Right hindlimb (tissue), 1 donor: ENCODE data around the gene ADH1C.
"Not testable (repeated sequence)": the region's sequence is repeated elsewhere in the genome, so short reads cannot be mapped to it uniquely, and the experiment has no call there.

Experiments
- DNase-seq: peaks from one replicate; pipeline ENCODE4 v3.0.0-alpha.2; 2018

The ADH1C gene

DNA sequence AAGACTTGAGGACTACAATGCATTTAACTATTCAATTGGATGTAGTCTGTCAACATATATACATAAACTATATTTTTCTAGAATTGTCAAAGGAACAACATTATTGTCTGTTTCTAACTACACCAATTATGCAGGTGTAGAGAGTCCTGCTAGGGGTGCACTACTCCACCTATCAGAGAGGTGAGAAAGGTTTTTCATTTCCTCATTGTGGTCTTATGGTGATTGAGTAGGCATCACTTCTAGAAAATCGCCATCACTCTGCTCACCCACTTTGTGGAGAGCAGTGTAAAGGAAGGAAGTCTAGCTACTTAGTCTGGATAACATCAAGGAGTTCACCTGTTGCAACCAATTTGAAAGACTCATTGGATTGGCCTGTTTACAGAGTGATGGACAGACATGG, 4.4 kb upstream of the ADH1C start:
- no peak for DNase-seq

DNA sequence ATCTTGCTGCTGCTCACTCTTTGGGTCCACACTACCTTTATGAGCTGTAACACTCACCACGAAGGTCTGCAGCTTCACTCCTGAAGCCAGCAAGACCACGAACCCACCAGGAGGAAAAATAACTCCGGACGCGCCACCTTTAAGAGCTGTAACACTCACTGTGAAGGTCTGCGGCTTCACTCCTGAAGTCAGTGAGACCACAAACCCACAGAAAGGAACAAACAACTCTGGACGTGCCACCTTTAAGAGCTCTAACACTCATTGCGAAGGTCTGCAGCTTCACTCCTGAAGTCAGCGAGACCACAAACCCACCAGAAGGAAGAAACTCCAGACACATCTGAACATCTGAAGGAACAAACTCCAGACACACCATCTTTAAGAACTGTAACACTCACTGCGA, 3.6 kb upstream of the ADH1C start:
- DNase-seq: not testable (repeated sequence)

DNA sequence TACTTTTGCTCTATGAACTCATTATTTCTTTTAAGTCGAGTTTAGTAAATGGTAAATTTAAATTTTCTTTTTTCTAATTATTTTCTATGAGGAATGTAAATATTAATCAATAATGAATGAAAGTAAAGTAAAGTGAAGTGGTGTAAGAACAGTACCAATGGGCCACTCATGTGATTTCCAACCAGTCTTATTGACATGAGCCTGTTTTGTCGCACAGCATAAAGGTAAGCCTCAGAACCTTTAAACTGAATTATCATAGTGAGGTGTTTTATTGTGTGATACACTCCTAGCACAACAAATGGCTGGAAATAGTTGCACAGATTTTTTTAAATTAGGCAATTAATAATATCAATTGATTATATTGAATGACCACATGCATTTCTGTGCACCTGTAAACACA, 1.1 kb downstream of the ADH1C start:
- no peak for DNase-seq

DNA sequence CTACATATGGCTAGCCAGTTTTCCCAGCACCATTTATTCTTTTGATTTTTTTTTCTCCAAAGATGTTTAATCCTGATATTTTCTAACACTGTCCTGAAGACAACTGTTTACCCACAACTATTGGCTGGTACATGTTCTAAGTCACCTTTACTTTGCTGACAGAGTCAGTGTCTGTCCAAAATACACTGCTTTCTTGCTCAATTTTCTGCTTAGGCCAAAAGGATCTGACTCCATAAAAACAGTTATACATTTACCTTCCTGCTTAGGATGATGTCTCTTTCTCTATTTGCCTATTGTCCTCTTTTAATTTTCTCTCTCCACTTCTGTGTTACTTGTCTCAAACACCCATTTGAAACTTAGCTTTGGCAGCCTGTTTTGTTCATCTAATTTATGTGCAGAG, 3.2 kb downstream of the ADH1C start:
- DNase-seq: no peak

DNA sequence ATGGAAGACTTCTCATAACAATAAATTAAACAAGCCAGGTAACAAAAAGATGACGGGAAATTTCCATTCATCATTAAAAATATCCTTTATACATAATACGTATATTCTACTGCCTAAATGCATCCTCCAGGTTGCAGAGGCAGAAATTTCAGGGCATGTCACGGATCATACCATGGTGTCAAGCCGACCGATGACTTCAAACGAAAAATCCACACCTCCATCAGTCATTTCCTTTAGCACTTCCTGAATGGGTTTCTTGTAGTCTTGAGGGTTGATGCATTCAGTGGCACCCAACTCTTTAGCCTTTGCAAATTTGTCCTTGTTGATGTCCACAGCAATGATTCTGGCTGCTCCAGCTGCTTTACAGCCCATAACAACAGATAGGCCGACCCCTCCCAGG, 9.9 kb downstream of the ADH1C start:
- not testable (repeated sequence) for DNase-seq

DNA sequence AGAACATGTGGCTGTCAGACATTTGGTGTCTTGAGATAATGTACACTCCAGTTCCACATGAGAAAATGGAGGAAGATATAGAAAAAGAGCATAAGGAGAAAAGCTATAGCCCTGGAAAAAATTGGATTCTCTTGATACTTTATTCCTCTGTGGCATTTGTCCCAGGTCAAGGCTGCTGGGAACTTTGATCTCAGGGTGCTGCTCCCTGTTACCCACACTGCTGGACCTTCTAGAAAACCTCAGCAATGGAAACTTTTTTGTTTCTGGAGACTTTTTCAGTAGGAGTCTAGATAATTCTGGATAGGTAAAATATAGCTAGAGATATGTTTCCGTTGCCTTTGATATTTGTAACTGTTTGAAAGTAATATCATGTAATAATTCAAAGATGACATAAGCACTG, 11.1 kb downstream of the ADH1C start:
- no peak for DNase-seq

DNA sequence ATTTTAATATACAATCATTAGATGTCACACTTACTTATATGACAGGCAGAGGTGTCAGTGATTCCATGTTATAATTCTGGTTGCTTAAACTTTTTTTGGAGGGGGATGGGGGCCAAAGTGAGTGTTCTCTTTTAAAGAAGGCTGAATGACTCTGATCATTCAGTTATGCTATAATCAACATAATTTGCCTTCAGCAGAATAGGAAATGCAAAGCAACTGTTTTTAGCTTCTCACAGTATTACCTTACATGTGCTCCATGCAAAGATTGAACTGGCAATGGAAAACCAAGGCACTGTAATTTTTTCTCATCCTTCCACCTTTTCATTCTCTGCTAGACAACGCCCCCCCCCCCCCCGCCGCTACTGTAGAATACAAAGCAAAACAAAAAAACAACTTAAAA, 13.4 kb downstream of the ADH1C start:
- DNase-seq: no peak

DNA sequence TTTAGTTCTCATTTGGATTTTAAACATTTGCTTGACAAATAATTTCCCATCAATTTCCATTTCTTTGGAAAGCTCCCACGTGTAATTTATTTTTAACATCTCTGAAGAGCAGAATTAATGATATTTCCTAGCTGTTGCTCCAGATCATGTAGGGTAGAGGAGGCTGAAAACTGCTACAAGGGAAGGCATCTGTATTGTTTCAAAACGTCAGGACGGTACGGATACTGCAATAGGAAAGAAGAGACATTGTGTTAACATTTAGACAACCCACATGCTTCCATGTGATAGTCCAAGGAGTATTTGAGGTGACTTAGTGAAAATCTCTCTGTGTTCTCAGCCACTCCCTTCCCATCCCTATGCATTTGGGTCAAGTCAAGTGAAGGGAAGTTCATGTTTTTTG, 16.0 kb downstream of the ADH1C start:
- DNase-seq: no peak

DNA sequence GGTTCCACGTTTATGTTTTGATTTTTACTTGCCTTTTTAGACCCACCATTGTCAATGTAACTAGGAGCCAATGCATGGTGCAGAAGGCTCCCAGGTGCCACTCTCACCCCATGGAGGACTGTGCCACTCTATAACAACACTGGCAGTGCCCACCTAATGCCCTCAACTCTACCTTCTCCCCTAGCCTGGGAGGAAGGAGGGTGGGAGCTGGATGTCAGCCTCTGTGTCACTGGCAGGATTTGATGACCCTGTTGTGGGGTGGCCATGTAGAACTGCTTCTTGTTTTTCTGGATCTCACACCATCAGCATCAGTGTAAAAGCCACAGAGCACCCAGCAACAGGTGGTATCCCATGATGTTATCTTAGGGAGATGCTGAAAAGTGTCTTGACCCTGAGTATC, 17.7 kb downstream of the ADH1C start:
- DNase-seq: no peak

DNA sequence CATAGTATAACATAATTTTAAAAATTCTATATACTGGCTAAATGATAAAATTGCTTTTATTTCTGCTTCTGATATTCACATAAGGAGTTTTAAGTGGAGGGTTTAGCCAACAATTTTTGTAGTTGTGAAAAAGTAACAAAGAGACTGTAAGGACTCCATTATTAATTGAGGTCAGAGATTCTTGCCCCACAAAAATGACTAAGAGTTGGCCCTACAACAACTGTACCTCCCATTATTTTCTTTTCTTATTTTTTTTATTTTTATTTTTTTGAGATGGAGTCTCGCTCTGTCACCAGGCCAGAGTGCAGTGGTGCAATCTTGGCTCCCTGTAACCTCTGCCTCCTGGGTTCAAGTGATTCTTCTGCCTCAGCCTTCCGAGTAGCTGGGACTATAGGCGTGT, 21.9 kb downstream of the ADH1C start:
- no peak for DNase-seq

DNA sequence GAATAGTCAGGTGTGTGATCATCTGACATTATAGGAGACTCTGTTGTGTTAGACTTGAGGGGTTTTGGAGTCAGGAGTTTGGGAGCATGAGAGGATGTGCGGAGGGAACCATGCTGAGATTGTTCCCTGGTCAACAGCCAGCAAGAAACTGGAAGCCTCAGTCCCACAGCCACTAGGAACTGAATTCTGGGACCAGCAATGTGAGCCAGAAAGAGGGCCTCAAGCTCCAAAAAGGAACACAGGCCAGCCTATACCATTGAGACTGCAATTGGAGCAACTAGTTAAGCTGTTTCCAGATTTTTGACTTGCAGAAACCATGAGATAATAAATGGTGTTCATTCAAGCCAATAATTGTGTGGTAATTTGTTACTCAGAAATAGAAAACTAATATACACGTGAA, 22.7 kb downstream of the ADH1C start:
- peak; percentile 24 for DNase-seq

DNA sequence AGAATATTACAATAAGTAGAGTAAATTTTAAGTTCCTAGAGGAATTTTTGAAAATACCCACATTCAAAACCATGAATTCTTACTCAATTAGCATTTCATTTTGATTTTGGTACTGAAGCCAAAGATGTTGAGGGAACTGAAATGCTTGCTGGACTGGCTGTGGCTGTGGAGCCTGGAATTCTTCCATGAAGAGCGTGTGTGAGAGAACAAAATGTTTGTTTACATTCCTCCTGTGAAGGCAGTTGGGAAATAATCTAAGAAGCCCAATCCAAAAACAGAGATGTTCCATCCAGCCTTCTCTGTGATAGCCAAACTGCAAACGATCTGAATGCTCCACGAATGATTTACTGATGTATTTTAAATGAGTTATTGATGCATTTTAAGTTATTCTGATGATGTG, 27.6 kb downstream of the ADH1C start:
- peak; percentile 64 for DNase-seq

DNA sequence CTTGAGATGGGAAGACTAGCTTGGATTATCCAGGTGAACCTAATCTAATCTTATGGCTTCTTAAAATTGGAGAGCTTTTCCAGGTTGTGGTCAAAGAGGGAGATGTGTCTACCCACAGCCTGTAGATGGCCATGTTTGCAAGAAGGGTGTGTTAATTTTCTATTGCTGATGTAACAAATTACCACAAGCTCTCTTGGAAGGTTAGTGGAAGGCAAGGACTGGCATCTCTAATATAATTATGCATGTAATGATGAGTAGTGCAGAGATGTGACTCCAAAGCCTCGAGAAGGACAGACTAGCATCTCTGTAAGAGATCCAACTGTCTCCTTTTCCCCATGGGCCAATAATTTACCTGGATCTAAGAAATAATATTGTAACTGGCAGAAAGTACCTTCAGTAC, 28.2 kb downstream of the ADH1C start:
- no peak for DNase-seq

DNA sequence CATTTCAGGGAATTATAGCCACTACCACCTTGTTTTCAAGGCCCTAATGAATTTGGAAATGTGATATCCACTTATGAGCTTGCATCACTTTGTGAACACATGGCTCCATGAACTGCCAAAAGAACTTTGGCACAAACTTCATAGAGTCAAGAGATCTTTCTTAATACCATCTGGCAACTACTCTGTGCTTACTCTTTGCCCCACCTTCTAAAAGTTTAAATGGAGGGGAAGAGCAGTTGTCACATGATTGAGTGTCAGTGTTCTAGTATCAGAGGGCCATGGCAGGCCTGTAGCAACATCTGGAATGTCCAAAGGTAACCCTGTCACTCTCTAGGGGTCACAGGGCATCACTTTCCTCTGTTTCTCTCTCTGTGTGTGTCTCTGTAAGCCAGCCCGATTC, 28.8 kb downstream of the ADH1C start:
- DNase-seq: no peak

DNA sequence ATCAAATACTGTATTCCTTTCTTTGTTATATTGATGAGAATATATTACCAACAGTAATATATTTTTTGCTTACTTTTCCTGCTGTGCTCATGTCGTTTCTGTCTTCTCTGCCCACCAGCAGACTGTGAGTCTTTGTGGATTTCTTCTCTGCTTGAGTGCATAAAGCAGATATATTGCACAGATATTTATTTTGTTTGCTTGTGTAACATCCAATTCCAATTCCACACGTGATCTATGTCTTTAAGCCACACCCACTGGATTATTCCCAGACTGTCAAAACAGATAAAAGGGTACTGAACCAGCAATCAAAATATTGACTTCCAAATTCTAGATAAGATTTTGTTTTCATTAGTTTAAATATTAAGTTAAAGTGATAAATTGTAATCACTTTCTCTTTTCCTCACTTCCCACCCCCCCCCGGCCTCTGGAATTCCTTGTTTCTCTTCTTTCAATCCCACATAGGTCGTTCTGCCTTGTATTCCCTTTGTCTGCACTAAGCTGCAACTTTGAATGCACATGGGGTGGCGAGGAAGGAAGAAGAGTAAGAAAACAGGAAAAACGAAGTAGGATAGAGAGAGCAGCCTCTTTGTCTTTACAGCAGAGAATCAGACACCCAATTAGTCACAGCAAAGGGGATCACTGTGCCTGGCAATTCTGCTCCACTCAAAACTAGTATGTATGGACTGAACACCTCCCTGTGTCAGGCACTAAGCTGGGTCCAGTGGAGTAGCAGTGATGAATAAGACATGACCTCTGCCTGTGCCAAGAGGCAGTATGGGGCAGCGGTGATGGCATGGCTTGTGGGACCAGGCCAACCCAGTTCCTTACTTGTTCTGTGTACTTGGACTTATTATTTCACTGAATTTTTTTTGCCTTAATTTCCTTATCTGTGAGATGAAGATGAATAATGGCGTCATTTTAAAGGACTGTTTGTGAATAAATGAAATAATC, 31.0 kb downstream of the ADH1C start, which contains the start of gene ADH1B:
Gene ADH1B, minus strand, starts transcription at position 161 of the 951 bp plus-strand sequence. Its CDS starts 70 bp downstream, at position 91.
- no peak for DNase-seq

DNA sequence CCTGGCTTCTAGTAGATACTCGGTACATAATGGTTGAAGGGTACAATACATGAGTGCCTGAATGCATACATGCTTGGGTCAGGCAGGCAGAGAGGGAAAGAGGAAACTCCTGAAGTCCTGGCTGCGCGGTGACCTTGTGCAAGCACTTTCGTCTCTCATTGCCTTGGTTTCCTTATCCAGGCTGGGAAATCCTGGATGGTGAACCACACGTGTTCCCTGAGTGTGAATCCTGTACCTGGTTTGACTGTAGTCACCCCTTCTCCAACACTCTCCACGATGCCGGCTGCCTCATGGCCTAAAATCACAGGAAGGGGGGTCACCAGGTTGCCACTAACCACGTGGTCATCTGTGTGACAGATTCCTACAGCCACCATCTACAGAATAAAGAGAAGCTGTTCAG, 34.7 kb downstream of the ADH1C start:
- DNase-seq: not testable (repeated sequence)

DNA sequence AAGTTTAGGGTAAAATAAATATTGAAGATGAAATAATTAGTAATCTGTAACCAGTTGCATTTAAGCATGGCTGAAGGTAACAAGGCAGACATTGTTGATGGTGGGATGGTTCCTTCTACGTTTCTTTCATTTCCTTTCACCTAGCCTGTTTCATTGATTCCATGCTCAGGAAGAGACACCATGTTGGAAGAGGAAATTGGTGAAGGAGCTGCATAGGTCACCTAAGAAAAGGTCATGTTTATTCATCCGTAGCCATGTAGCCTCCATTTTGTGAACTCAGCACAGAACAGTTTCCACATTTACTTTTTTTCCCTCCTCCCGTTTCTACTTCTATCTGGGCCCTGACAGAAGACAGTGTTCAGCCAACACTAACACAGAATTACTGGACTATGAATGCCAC, 35.2 kb downstream of the ADH1C start:
- no peak for DNase-seq

DNA sequence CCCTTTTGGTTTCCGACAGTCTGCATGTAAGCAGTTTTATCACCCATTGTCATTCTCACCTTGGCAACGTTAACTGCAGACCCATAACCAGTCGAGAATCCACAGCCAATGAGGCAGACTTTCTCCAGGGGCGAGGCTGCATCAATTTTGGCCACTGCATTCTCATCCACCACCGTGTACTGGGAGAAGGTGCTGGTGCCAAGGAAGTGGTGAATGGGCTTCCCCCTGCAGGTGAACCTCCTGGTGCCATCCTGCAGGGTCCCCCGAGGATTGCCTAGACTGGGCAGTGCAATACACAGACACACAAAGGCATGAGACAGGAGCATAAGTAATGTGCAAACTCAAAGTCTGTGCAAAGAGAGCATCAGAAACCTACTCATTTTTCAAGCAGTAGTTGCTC, 36.7 kb downstream of the ADH1C start:
- no peak for DNase-seq

DNA sequence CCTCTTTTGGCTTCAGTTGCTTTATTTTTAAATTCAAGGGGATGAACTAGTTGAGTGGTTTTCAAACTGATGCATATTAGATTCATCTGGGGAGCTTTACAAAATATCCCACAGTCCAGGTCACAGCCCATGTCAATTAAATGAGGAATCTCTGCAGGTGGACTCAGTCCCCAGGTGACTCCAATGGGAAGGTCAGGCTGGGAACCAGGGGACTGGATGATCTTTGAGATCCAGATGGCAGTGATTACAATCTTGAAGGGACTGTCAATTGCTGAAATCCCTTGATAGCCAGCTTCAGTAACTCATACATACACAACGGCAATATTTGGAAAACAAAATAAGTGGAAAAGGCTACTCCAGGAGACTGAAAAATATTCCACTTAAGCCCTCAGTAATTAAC, 38.3 kb downstream of the ADH1C start:
- peak; percentile 27 for DNase-seq

DNA sequence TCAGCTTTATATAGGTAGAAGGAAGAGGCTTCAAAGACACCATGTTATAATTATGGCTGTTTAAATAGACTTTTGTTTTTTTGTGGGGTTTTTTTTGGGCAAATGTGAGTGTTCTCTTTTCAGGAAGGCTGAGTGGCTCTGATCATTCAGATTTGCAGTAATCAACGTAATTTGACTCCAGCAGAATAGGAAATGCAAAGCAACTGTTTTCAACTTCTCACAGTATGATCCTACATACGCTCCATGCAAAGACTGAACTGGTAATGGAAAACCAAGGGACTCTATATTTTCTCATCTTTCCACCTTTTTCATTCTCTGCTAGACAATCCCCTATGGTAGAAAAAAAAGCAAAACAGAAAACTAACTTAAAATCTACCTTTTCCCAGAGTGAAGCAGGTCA, 42.2 kb downstream of the ADH1C start:
- DNase-seq: no peak

DNA sequence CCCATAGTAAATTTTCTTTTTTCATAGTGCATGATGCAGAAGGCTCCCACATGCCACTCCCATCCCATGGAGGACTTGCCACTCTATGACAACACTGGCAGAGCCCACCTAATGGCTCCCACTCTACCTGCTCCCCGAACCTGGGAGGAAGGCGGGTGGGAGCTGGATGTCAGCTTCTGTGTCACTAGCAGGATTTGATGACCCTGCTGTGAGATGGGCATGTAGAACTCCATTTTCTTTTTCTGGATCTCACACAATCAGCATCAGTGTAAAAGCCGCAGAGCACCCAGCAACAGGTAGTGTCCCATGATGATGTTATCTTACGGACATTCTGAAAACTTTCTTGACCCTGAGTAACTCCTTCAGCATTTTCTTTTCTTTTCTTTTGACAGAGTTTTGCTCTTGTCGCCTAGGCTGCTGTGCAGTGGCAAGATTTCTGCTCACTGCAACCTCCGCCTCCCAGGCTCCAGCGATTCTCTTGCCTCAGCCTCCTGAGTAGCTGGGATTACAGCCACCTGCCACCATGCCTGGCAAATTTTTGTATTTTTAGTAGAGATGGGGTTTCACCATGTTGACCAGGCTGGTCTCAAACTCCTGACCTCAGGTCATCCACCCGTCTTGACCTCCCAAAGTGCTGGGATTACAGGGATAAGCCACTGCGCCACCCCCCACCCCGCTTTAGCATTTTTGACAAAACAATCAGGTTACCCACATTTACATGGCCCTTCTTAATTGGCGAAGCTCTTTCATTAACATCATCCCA, 46.7 kb downstream of the ADH1C start:
- no peak for DNase-seq

DNA sequence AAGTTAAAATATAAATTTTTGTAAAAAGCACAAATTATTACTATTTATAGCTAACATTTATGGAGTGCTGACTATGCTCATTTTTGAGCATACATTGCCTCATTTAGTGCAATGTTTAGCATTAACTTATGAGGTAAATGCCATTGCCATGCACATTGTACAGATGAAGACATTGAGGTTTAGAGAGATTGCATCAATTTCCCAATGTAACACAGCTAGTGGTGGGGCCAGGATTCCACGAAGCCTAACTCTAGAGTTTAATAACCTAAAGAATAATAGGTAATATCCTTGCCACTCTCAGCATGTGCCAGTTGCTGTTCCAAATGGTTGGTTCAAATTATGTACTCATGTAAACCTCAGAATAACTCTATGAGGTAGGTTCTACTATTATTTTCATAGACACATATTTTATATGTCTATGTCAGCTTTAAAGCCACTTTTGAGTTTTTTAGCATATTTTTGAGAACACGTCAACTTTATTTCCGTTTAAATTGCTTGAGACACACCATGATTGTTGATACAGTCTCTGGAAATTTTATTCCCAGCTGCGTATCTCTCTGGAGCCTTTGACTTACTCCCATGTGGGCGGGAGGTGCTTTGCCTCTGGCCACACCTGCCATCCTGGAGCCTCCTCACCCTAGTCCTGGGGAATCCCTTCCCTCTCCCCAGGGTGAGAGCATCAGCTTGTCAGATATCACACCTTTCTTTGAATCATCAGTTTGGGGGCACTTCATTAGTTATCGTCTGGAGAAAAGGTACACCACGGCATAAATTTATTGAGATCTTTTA, 51.0 kb downstream of the ADH1C start:
- no peak for DNase-seq

DNA sequence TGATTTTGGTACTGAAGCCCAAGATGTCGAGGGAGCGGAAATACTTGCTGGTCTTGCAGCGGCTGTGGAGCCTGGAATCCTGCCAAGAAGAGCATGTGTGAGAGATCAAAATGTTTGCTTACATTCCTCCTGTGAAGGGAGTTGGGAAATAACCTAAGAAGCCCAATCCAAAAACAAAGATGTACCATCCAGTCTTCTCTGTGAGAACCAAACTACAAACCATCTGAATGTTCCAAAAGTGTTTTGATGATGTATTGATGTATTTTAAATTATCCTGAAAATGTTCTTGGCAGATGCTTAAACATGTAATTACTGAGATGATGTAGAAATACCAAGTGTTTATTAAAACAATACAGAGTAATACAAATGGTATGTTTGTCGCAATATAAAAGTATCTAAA, 51.6 kb downstream of the ADH1C start:
- DNase-seq: peak; percentile 81
